ENCODE measurements around the gene HS6ST1.

Gene HS6ST1

GRCh38 chr2:128347701-128348539, 29.3 kb upstream of the HS6ST1 start:
- FAIRE-seq, result no peak

DNA sequence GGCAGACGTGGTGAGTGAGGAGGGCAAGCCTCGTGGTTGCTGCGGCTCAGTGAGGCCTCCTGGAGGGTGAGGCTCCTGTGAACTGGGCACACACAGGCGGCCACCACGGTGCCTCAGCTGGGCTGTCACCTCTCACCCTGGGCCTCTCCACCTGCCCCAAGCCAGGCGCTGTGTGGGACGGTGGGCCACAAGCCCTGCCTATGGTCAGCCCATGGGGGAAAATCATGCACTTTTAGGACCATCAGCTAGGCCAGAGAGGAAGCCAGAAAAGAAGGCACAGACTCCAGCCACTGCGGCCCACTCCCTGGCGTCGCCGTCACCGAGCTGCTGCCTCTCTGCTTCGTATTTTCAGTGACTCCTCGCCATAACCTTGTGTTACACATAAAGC, 28.5 kb upstream of the HS6ST1 start:
- no peak for FAIRE-seq

DNA sequence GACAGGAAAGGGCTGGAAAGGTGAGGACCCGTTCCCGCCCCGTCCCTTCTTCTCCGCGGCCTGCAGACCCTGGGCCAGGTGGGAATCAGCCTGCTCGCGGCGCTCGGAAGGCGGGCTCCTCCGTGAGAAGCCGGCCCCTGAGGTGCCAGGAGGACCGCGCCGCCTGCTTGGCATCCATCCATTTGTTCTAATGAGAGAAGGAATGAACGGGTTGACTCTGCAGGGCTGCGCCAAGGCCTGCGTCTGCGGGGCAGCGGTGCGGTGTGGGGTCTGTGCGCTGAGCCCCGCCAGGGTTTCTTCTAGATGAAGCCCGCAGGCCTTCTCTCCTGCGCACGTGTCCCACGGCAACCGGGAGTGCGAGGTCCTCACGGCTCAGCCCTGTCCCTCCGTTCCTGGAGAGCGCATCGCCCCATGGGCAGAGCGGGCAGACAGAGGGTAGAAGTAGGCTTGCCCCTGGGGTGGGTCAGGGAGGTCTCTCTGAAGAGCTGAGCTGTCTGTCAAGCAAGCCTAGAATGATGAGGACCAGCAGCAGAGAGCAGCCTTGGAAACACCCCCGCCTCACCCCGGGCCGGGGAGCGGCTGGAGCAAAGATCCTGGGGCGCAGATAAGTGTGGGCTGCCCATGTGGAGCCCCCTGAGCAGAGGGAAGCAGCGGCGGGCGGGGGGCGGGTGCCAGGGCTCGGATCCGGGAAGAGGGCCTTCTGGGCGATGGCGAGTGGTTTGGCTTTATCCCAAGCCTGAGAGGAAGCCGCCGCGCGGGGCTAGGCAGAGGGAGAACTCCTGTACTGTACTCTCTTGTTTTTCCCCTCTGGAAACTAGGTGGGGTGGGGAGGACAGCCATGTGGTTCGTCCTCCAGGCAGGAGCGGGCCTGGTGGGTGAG, 27.9 kb upstream of the HS6ST1 start:
- FAIRE-seq, result no peak

DNA sequence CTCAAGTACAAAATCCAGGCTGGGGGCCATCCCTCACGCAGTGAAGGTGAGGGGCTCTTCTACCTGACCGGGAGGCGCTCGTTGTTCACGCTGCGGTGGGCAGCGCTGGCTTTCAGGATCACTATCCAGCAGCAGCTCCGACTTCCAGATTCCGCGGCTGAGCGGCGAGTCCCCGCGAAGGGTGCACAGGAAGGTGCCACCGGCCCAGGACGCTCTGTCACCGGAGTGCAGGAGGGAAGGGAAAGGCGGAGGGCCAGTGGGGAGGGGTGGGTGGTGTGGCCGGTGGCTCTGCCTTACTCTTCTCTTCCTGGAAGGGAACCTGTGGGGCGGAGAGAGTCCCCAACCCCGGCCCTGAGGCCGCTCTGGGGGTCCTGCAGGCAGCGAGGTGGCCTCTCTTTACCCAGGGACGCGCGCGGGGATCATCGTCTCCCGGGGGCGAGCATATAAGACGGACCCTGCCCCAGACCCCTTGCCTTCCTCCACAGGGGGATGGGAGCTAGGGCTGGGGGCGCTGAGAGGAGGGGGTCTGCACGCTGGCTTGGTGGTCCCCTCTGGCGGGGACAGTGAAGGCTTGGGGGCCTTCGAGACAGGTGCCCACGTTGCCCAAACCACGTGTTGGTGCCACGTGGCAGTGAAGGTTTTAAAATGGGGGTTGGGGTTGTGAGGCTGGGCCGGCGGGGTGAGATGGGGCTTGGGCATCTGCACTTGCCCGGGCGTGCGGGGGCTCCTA, 26.9 kb upstream of the HS6ST1 start:
- FAIRE-seq, result no peak

- FAIRE-seq, result no peak
Measured at GRCh38 chr2:128344101-128344500, 25.4 kb upstream of the HS6ST1 start.

GRCh38 chr2:128343459-128343858, 24.8 kb upstream of the HS6ST1 start:
- no peak for FAIRE-seq

DNA sequence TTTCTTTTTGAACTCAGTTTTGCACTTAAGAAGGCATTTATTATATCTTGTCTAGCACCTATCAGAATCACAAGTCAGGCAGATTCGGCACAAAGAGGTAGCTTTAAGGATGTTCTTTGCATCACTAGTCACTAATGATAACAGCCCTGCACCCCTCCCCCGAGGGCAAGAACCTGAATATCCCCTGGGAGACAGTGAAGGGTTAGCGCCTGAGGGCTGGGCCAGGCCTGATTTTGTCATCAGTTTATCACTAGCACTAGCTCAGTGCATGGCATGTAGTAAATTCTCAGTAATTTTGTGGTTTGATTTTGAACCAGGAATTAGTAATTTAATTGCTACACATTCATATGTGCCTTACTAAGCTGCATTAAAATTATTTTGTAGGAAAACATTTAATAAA, 23.9 kb upstream of the HS6ST1 start:
- FAIRE-seq, result no peak

- FAIRE-seq, result no peak
Measured at GRCh38 chr2:128341621-128342020, 23.0 kb upstream of the HS6ST1 start.

GRCh38 chr2:128332091-128332634, 13.5 kb upstream of the HS6ST1 start:
- FAIRE-seq, result no peak

- FAIRE-seq, result no peak
Measured at GRCh38 chr2:128330583-128330982, 11.9 kb upstream of the HS6ST1 start.

- no peak for FAIRE-seq
Measured at GRCh38 chr2:128329607-128330006, 10.9 kb upstream of the HS6ST1 start.

DNA sequence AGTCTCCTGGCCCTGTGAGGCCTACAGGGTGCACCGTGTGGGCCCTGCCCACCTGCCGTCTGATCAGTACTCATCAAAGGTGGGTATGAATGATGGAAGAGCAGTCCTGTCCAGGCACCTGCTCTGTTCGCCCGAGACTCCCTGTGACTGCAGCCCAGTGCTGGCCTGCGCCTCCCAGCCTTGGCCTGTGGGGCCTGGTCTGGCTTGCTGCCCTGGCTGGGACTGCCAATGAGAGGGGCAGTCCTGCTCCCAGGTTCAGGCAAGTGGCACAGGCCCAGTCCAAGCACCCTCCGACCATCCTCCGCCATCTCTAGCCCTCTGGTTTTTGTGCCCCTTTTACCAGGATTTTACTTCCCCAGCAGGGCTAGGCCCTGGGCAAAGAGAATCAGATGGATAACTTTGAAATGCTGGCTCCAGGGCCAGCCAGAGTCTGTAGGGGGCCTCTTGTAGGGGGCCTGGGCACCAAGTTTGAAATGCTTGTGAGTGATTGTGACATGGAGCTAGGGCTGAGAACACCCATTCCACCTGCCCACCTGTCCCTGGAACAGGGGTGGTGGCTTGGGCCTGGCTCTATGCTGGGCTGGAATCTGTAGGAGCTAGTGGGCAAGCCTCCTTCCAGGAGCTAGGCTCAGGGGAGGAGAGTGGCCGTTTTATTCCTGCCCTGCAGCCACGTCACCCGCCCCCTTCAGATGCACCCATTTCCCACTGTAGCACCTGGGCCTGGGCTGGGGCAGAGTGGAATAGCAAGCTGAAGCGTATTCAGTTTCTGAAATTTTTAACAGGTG, 8.7 kb upstream of the HS6ST1 start:
- FAIRE-seq, result no peak

GRCh38 chr2:128326346-128326745, 7.7 kb upstream of the HS6ST1 start:
- no peak for FAIRE-seq

DNA sequence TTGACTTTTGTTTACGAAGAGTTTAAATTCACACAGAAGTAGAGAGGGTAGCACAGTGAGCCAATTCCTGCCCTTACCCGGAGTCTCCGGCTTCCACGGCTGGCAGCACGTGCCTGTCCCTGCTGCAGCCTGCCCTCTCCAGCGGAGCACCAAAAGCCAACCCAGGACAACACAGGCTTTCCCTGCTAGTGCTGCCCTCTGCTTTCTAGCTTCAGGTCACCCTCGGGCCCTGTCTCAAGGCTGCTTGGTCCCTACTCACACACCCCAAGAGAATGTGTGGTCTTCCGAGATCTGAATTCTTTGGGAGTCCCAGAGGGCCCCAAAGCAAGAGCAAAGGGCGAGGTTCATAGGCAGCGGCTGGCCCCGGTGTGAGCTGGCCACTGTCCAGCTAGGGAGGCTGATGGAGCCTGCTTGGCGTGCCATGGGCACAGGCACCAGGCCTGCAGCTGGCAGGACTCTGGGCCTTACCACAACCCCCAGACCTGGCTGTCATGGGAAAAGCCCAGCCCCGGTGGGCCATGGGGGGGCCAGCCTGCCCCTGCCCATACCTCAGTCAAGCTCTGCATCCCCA, 7.0 kb upstream of the HS6ST1 start:
- FAIRE-seq, result no peak

DNA sequence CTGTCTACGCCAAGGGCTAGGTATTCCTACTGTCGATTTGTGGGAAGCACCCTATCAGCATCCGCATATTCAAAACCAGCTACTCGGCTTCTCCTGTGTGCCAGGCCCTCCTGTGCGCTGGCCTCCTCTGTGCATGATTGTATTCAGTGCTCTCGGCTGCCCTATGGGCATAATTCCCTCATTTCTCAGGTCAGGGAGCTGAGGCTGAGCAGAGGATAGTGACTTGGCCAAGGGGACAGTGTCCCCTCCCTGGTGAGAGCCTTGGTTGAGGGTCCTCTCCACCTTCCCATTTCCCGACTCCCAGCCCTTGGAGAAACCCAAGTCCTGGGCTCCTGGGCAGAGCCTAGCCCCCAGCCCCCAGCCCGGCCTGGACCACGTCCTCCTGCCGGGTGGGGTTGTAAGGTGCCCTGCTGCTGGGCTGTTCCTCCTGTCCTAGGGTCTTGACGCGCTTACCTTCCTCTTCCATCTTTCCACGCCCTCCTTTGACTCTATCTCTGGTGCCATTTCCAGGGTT, 6.3 kb upstream of the HS6ST1 start:
- FAIRE-seq, result no peak

GRCh38 chr2:128324008-128324896, 5.6 kb upstream of the HS6ST1 start:
- FAIRE-seq, result no peak

DNA sequence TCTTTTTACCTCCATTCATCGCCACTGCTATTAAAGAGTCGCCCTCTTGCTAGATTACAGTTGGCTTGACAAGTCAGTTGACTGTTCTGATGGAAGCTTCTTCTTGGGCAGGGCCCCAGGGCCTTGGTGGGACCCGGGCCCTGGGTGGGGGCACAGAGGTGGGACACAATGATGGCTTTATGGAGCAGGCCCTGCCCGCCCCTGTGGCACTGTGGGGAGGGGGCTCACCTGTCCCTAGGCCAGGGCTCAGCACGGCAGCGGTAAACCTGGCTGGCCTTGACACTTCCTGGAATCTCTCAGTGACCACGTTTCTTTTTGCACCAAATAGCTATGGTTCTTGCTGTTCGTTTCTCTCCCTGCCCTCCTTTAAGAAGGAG, 4.9 kb upstream of the HS6ST1 start:
- no peak for FAIRE-seq

DNA sequence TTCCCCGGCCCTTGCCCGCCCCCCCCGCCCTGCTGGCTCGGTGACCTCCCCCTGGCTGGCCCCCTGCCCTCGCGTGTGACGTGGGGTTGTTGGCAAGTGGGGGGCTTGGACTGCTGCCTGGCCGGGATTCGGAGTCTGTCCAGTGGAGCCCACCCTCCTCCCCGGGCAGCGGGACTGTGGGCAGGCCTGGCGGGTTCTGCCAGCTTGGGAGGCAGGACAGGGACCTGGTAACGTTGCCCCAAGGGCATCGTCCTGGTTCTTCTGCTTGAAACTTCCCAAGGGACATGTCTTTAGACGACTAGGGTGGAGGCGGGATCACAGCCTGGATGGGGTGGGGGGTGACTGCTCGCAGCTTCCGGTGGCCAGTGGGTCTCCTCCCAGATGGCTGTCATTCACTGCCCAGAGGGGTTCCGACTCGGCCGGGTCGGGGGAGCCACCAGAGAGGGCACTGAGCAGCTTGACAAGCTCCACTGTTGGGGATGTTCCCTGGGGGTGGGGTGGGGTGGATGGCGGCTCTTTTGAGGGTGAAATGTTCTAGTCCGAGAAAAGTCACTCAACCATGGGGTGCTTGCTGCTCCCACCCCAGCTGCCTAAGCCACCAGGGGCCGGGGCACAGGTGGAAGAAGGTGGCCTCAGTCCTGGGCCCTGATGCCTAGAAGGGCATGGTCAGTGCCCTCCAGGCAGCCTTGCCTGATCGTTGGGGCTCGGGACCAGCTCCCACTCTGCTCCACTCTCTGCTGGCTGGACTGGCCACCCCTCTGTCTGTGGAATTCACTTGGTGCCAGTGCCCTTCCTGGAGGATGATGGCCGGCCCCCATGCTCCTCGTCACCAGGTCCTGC, 4.3 kb upstream of the HS6ST1 start:
- no peak for FAIRE-seq
